Sciatic nerve (tissue), 2 donors: ENCODE results near the gene FOXC1. TPM values are rescaled to one million over a fixed set of nuclear protein-coding genes. Genes with fewer than 3 reads are reported as not detected.

Experiments used
- ATAC-seq: fragments of 200-7000 bp; cut with Tn5 transposase; one replicate; pipeline ENCODE4 v1.9.1; 2020; ENCODE audit warnings: mild to moderate bottlenecking, moderate library complexity
- DNase-seq: peaks from one replicate; pipeline ENCODE4 v3.0.0-alpha.2; 2020; ENCODE audit warnings: low spot score
- intact Hi-C: fragments of 100-400 bp; cut with DNase I; formaldehyde crosslinking; loops from one replicate; pipeline ENCODE4 v1.14.2; 2022
- total RNA-seq: library from RNA; stranded (reverse); fragmentation: NEBNext Ultra II Directional; extraction: Animal tissue kit (Norgen Biotek cat#: 25700); gene quantifications from one replicate; pipeline ENCODE4 v1.2.1, GENCODE V29; 2021
- donor health status: DM: no; HTN: no; CAD: no.
- donor health status: DM: no; HTN: no; CAD: no.

The FOXC1 gene
- total RNA-seq, 1 donor from 2014 or later, result 61.8 TPM

DNA sequence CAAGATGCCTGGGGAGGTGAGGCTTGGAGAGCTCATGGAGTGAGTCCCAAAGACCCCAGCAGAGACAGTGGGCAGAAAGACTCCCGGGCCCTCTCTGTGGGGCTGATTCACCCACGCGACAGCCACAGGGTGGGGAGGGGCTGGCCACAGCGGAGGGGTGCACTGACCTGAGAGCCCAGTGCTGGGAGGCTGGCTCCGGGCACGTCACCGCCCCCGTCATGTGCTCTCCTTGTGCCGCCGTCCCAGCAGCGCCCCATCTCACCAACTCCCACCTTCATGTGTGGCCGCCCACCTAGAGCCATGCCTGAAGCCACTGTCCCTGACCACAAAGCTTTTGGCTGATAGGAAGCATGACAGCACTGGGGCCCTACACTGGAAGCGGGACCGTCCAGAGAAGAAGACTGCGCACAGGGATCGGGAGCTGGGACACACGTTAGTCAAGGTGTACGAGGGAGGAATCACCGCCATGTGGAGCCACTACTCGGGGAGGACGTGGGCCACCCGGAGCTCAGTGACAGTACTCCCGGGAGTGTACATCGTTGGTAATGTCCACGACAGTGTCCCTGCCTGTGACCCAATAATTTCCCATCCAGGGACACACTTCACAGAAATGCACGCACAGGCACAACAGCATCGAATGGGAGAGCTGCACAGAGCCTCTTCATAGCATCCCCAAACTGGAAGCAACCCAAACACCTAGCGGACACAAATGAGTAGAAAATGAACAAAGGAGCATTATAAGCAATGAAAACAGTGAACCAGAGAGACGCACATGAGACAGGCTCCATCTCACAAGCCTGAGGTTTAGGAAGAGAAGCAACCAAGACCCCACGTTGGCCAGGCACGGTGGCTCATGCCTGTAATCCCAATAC, 28.4 kb upstream of the FOXC1 start:
- DNase-seq (no peak), ATAC-seq (peak; percentile 14)
- intact Hi-C loops, result no loop called here

DNA sequence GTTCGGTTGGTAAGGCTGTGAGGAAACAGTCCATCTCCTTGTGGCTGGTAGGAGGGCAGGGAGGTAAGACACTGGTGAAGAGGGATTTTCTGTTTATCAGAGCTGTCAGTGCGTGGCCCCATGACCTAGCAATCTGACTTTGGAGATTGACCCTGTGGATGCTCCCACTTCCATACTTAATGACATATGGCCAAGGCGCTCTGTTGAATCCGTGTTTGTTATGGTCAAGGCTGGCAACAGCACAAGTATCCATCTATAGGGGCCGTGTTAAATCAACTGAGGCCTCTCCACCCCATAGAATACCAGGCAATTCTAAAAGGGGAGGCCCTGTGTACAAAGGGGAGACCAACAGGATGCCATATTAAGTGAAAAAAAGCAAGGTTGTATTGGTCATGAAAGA, 25.6 kb upstream of the FOXC1 start:
- intact Hi-C loops, result no loop called here
- DNase-seq (no peak), ATAC-seq (no peak)

- intact Hi-C loops, result no loop called here
- ATAC-seq, result no peak
- no peak for DNase-seq
Observed at GRCh38 chr6:1584996-1585668, 24.6 kb upstream of the FOXC1 start.

GRCh38 chr6:1585669-1586049, 24.1 kb upstream of the FOXC1 start:
- intact Hi-C loops, result no loop called here
- no peak for DNase-seq
- ATAC-seq, result no peak

GRCh38 chr6:1586256-1586655, 23.5 kb upstream of the FOXC1 start:
- no peak for ATAC-seq
- intact Hi-C loops, result no loop called here
- DNase-seq, result no peak

DNA sequence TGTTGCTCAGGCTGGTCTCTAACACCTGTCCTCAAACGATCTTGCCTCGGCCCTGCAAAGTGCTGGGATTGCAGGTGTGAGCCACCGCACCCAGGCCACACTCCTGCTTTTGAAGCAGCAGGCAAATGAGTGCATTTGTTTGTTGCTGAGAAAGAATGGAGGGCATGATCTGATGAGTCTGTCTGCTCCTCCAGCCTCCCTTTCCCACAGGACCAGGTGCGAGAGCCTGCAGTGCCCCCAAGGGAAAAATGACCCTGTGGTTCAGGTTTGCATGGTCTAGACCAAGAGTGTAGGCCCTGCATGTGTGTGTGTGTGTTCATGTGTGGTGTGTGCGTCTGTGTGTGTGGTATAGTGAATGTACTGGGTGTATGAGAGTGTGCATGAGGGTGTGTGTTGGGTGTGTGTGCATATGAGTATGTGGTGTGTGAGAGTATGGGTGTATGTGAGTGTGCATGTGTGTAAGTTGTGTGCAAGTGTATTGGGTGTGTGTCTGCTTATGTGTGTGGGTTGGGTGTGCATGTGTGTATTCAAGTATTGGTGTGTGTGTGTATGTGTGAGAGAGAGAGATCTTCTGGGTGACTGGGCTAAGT, 22.8 kb upstream of the FOXC1 start:
- no peak for DNase-seq
- no peak for ATAC-seq
- intact Hi-C loops, result no loop called here

GRCh38 chr6:1587546-1587945, 22.2 kb upstream of the FOXC1 start:
- ATAC-seq, result no peak
- intact Hi-C loops, result no loop called here

GRCh38 chr6:1587977-1588376, 21.7 kb upstream of the FOXC1 start:
- intact Hi-C loops, result no loop called here
- ATAC-seq (no peak), DNase-seq (no peak)

More at GRCh38 chr6:1587546-1587945, 22.2 kb upstream of the FOXC1 start:
- no peak for DNase-seq

DNA sequence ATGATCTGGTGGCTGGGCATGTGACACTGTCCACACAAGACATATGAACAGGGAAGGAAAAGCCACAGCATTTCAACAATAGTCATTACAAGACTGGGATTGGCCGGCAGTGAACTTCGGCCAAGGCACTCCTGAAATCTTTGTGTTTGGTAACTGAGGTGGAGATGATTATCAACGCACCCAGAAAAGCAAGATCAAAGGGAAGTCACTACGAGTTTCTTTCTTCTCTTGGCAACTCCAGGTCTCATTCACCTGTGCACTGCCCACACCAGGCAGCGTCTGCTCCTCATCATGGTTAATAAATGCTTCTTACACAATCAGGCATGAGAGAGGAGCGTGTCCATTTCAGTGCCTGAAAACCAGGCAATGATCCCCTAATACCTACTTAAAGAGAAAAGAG, 20.5 kb upstream of the FOXC1 start:
- intact Hi-C loops, result no loop called here
- DNase-seq (no peak), ATAC-seq (no peak)

GRCh38 chr6:1590580-1590979, 19.1 kb upstream of the FOXC1 start:
- ATAC-seq, result no peak
- intact Hi-C loops, result no loop called here
- no peak for DNase-seq

DNA sequence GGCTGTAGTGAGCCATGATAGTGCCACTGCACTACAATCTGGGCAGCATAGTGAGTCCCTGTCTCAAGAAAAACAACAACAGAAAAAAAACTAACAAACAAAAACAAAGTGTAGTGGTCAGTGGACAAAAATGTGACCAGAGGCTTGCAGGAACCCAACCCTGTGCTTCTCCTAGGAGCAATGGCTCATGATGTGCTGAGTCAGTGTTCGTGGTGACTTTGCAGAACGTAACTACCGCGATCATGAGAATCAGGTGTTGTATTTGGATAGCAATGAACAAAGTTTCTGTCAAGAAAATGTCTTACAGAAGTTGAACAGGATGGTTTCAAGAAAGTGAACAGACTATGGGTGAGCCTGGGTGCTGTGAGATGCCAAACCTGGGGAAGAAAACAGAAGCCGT, 18.5 kb upstream of the FOXC1 start:
- intact Hi-C loops, result no loop called here
- ATAC-seq, result no peak

GRCh38 chr6:1591926-1592325, 17.8 kb upstream of the FOXC1 start:
- intact Hi-C loops, result no loop called here
- ATAC-seq, result no peak
- no peak for DNase-seq

More for the DNA sequence above, 18.5 kb upstream of the FOXC1 start:
- DNase-seq, result no peak

GRCh38 chr6:1592852-1593251, 16.9 kb upstream of the FOXC1 start:
- no peak for DNase-seq
- intact Hi-C loops, result no loop called here
- no peak for ATAC-seq

GRCh38 chr6:1593286-1593957, 16.3 kb upstream of the FOXC1 start:
- intact Hi-C loops, result no loop called here
- no peak for ATAC-seq

DNA sequence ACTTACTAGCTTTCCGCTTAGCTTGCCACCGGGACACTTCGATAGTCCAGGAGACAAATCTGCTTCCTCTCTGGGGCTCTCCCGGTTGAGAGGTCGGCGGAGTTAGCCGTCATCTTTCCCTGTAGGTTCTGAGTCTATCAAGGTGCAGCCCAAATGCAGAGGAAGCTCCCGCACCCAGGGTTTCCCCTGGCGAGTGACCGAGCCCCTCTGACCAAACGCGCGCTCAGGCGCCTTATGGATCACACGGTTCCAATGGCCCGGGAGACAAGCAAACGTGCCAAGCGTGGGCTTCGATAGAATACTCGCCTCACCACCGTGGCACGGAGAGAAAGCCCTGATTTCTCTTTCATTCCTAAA, 15.8 kb upstream of the FOXC1 start:
- ATAC-seq (no peak), DNase-seq (no peak)
- intact Hi-C loops, result no loop called here

More at GRCh38 chr6:1593286-1593957, 16.3 kb upstream of the FOXC1 start:
- DNase-seq, result no peak

- DNase-seq, result no peak
- intact Hi-C loops, result no loop called here
- no peak for ATAC-seq
Observed at GRCh38 chr6:1594445-1595200, 15.1 kb upstream of the FOXC1 start.

DNA sequence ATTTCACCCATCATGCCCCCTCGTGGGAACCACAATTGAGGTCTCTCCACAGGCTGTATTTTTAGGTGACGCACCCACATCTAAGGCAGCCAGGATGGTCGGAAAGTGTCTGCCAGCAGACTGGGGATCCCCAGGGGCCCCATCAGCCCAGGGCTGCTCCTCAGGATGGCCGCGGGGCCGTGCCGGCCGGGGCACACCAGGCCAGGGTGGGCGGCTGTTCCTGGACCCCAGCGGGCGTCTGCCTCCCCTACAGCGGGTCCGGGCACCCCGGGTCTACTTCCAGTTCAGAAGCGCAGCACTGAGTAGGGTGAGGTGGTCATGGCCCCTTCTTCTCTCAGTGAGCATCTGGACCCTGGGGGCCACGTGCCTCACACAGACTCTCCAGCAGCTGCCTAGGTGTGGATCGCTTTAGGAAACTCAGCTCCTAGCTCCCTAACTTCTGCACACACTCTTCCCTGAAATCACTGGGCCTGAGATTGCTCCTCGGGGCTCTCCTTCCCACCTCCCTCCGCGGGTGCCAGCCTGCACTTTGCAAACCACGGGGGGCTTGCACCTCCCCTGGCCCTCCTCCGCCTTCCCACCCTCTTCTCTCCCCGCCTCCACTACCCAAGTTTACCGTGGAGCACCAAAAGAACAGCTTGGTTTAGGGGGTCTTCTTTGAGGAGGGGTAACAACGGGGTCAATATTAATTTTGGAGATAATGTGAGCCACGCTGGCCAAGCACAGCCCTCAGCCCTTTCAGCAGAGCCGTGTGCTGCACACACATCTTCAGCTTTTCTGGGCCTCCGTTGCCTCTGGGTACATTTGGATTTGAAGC, 14.2 kb upstream of the FOXC1 start:
- ATAC-seq (peak; percentile 12), DNase-seq (no peak)
- intact Hi-C loops, result no loop called here
